OCI-LY3 (cell line): ENCODE measurements around the gene D2HGDH.

Experiments
- H2AFZ ChIP-seq: fragments of 200-600, 300-600 bp; shearing (Covaris generic); 2 replicates; pipeline ENCODE4 v1.6.0; 2014; ENCODE audit warnings: antibody characterized with exemption, low read depth, low read length
- H3K27ac ChIP-seq: fragments of 200-600, 300-600 bp; sonication (generic); 2 replicates; pipeline ENCODE4 v1.5.1; 2014; ENCODE audit warnings: mild to moderate bottlenecking, low read length, moderate library complexity, mixed read lengths
- H3K27me3 ChIP-seq: fragments of 200-600, 300-600 bp; sonication (generic); 2 replicates; pipeline ENCODE4 v1.6.1; 2014; ENCODE audit warnings: low read depth, low read length, mixed read lengths
- H3K36me3 ChIP-seq: fragments of 200-600, 300-600 bp; sonication (generic); replicated peaks from 2 replicates; pipeline ENCODE3; 2014; ENCODE audit warnings: low read depth, low read length, mixed read lengths
- H3K4me1 ChIP-seq: fragments of 300-600, 200-600 bp; sonication (generic); 2 replicates; pipeline ENCODE4 v1.6.1; 2014; ENCODE audit warnings: low read length, mixed read lengths
- H3K4me2 ChIP-seq: fragments of 200-600, 300-600 bp; sonication (generic); 2 replicates; pipeline ENCODE4 v1.6.1; 2014; ENCODE audit warnings: low read length, mixed read lengths
- H3K4me3 ChIP-seq: fragments of 300-600, 200-600 bp; sonication (generic); 2 replicates; pipeline ENCODE4 v1.5.1; 2014; ENCODE audit warnings: antibody characterized with exemption, mild to moderate bottlenecking, low read length, moderate library complexity
- H3K79me2 ChIP-seq: fragments of 300-600, 200-600 bp; shearing (Covaris generic); 2 replicates; pipeline ENCODE4 v1.6.1; 2014; ENCODE audit warnings: mild to moderate bottlenecking, low read length, mixed read lengths
- H3K9ac ChIP-seq: fragments of 300-600, 200-600 bp; shearing (Covaris generic); 2 replicates; pipeline ENCODE4 v1.6.0; 2014; ENCODE audit warnings: mild to moderate bottlenecking, low read length, moderate library complexity
- H3K9me3 ChIP-seq: fragments of 200-600, 300-600 bp; shearing (Covaris generic); 2 replicates; pipeline ENCODE4 v1.6.1; 2014; ENCODE audit warnings: low read length, mixed read lengths; ENCODE audit not compliant: insufficient read depth
- H4K20me1 ChIP-seq: fragments of 200-600, 300-600 bp; sonication (generic); 2 replicates; pipeline ENCODE4 v1.6.1; 2016; ENCODE audit warnings: low read length, mixed read lengths; ENCODE audit not compliant: insufficient read depth
- CTCF ChIP-seq: fragments of 200-600, 300-600 bp; sonication (generic); IDR thresholded peaks from 2 replicates; pipeline ENCODE4 v1.5.1; 2014; ENCODE audit warnings: antibody characterized with exemption, low read length, low read depth
- EZH2phosphoT487 ChIP-seq: fragments of 200-600 bp; shearing (Covaris generic); IDR thresholded peaks from 2 replicates; pipeline ENCODE4 v1.6.1; 2018; ENCODE audit warnings: antibody characterized with exemption, mixed run types, low read depth

D2HGDH gene

DNA sequence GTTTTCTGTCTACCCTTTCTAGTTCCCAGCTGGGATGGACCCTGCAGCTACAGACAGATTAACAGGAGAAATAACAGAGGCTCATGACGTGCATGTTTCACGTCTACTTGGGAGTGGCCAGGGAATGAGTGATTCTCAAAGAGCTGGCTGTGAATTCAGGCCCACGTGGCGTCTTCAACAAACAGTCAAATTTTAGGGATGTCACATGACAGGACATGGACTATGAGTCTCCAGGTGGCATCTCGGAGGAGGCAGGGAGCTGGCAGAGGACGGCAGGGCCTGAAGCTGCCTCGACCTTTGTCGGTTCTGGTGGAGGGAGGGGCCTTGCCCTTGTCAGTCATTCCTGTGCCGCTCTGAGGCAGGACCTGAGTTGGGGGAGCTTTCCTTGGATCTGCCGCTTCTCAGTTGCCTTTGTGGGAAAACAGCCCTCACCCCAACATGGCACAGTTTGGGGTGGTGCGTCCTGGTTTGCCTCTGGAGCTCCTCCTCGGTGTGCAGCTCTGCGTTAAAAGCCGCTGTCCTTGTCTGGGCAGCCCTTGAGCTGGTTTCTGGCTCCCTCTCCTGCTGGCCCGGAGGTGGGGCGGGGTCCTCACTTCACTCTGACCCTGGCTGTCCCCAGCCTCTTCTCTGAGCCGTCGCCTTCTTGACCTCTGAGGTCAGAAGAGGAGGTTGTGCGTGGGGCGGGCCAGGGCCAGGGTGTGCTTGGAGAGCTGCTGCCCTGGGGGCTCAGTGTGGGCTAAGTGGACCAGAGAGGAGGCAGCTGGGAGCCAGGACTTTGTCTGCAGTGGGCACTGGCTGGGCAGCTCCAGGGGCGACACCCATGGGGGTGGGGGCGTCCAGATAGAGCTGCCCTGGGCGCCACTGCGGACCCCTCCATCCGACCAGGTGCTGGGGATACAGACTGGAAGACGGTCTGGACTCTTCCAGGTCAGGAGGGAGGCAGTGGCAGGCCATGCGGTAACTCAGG is 30.1 kb downstream of the D2HGDH start:
- Histone ChIP-seq H3K36me3 (peaks cover 13% of the 10 kb centered on the region), H3K4me1 (no peaks in the 10 kb centered on the region), H3K27me3 (no peaks in the 10 kb centered on the region), H3K9me3 (no peaks in the 10 kb centered on the region), H3K4me3 (no peak overlapping the region), H3K27ac (no peak overlapping the region), H4K20me1 (no peaks in the 10 kb centered on the region), H3K79me2 (no peaks in the 10 kb centered on the region), H2AFZ (no peak overlapping the region), H3K4me2 (no peak overlapping the region), H3K9ac (no peak overlapping the region)
- TF ChIP-seq CTCF (no peak), EZH2phosphoT487 (no peak)

DNA sequence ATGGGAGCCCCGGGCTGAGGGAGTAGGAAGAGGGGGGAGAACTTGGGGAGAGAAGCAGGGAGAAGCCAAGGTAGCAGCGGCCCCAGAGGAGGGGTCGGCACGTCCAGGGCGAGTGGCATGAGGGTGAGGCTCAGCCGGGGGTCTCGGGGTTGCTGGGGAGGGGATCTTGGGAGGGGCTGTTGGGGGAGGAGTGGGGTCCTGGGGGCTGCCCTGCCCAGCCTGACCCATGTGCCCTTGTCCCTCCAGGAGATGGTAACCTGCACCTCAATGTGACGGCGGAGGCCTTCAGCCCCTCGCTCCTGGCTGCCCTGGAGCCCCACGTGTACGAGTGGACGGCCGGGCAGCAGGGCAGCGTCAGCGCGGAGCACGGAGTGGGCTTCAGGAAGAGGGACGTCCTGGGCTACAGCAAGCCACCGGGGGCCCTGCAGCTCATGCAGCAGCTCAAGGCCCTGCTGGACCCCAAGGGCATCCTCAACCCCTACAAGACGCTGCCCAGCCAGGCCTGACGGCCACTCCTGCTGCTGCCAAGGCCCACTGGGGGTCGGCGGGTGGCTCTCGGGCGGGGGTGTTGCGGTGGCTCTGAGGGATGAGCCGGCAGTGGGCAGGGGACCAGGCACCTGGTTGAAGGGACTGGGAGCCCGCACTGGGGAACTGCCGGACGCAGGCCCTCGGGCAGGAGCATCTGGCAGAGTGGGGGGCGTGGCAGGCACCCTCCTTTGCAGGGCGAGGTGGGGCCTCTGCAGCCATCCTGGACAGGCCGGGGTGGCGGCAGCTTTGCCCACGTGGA is 33.2 kb downstream of the D2HGDH start:
- Histone ChIP-seq H3K36me3 (no peaks in the 10 kb centered on the region), H3K4me1 (peaks cover 14% of the 10 kb centered on the region), H3K27me3 (no peaks in the 10 kb centered on the region), H3K79me2 (no peaks in the 10 kb centered on the region), H3K9me3 (no peaks in the 10 kb centered on the region), H3K27ac (no peak overlapping the region), H3K4me2 (no peak overlapping the region), H3K9ac (no peak overlapping the region), H4K20me1 (no peaks in the 10 kb centered on the region), H2AFZ (no peak overlapping the region), H3K4me3 (no peak overlapping the region)
- TF ChIP-seq CTCF, result no peak
- no peak for TF ChIP-seq EZH2phosphoT487

DNA sequence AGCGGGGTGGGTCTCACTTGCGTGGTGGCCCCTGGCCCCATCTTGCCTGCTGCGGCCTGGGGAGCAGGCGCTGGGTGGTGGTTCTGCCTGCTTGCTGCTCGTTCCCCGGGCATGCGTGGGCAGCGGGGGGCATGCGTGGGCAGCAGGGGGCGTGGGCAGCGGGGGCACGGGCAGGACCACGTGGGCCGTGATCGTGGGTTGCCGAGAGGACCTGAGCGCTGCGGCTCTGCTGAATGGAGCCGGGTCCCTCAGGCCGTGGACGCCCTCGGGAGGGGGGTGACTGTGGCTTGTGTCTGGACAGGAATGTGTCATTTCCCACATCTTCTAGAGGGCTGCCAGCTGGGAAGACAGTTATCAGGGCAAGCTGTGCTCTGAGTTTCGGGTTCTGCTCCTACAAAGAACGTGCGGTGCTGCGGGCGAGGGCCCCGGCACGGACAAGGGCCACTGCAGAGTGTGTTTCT is 33.9 kb downstream of the D2HGDH start:
- Histone ChIP-seq H3K9me3 (no peaks in the 10 kb centered on the region), H3K27me3 (no peaks in the 10 kb centered on the region), H2AFZ (no peak overlapping the region), H3K27ac (no peak overlapping the region), H4K20me1 (no peaks in the 10 kb centered on the region), H3K36me3 (no peaks in the 10 kb centered on the region), H3K4me3 (no peak overlapping the region), H3K4me2 (no peak overlapping the region), H3K9ac (no peak overlapping the region), H3K4me1 (peaks cover 17% of the 10 kb centered on the region), H3K79me2 (no peaks in the 10 kb centered on the region)
- TF ChIP-seq CTCF (no peak), EZH2phosphoT487 (no peak)

- H3K27me3 ChIP-seq, result no peaks in the 10 kb centered on the region
- H3K79me2 ChIP-seq, result no peaks in the 10 kb centered on the region
- H3K9me3 ChIP-seq, result no peaks in the 10 kb centered on the region
- no peak overlapping the region for H3K27ac ChIP-seq
- TF ChIP-seq CTCF, result no peak
- TF ChIP-seq EZH2phosphoT487, result no peak
- no peak overlapping the region for H3K9ac ChIP-seq
- no peak overlapping the region for H3K4me3 ChIP-seq
- no peaks in the 10 kb centered on the region for H4K20me1 ChIP-seq
- no peak overlapping the region for H3K4me2 ChIP-seq
- H3K36me3 ChIP-seq, result no peaks in the 10 kb centered on the region
- no peak overlapping the region for H2AFZ ChIP-seq
- H3K4me1 ChIP-seq, result peaks cover 17% of the 10 kb centered on the region
Observed at GRCh38 chr2:241768850-241769249, 34.4 kb downstream of the D2HGDH start.
